Mesenchymal stem cell (in vitro differentiated cells and primary cell): ENCODE data around the gene GSTT2.
"Not testable (repeated sequence)": the region's sequence is repeated elsewhere in the genome, so short reads cannot be mapped to it uniquely, and the experiment has no call there.

ENCODE experiments used
- DNase-seq: peaks from one replicate; pipeline ENCODE4 v3.0.0-alpha.2; 2013
- H2AFZ ChIP-seq: one replicate; pipeline ENCODE4 v1.6.1; 2013; ENCODE audit warnings: low read depth, mild to moderate bottlenecking, control low read depth, inconsistent platforms, low read length, moderate library complexity
- H2AK5ac ChIP-seq: 2 replicates; pipeline ENCODE4 v1.6.1; 2013; ENCODE audit warnings: low read length, moderate library complexity, mild to moderate bottlenecking, inconsistent platforms; ENCODE audit not compliant: severe bottlenecking
- H2BK120ac ChIP-seq: one replicate; pipeline ENCODE4 v1.6.1; 2013; ENCODE audit warnings: low read depth, mild to moderate bottlenecking, inconsistent platforms, low read length, moderate library complexity
- H2BK12ac ChIP-seq, 2 experiments: one replicate each; pipeline ENCODE4 v1.6.1; 2013; ENCODE audit warnings: inconsistent platforms in 2 of 2, low read length in 2 of 2, mild to moderate bottlenecking in 2 of 2, moderate library complexity in 2 of 2, control low read depth in 1 of 2
- H2BK15ac ChIP-seq: one replicate; pipeline ENCODE4 v1.6.1; 2013; ENCODE audit warnings: mild to moderate bottlenecking, low read depth, inconsistent platforms; ENCODE audit not compliant: poor library complexity, severe bottlenecking
- H2BK5ac ChIP-seq: 2 replicates; pipeline ENCODE4 v1.6.1; 2013; ENCODE audit warnings: low read depth, mild to moderate bottlenecking, low read length, control low read depth, inconsistent platforms; ENCODE audit not compliant: poor library complexity, severe bottlenecking
- H3K14ac ChIP-seq, 2 experiments: one replicate each; pipeline ENCODE4 v1.6.1; 2013; ENCODE audit warnings: inconsistent platforms in 2 of 2, low read length in 2 of 2, control low read depth in 1 of 2, mild to moderate bottlenecking in 1 of 2, moderate library complexity in 1 of 2
- H3K18ac ChIP-seq, 2 experiments: one replicate each; pipeline ENCODE4 v1.6.1; 2013; ENCODE audit warnings: inconsistent platforms in 2 of 2, low read length in 2 of 2, control low read depth in 1 of 2, low read depth in 1 of 2, mild to moderate bottlenecking in 1 of 2
- H3K23ac ChIP-seq, 2 experiments: one replicate each; pipeline ENCODE4 v1.6.1; 2013; ENCODE audit warnings: inconsistent platforms in 2 of 2, low read length in 2 of 2, mild to moderate bottlenecking in 2 of 2, moderate library complexity in 2 of 2, control low read depth in 1 of 2
- H3K27ac ChIP-seq: 2 replicates; pipeline ENCODE4 v1.5.1; 2013; ENCODE audit warnings: mild to moderate bottlenecking, moderate library complexity, low read length, control low read depth, inconsistent platforms; ENCODE audit not compliant: poor library complexity, severe bottlenecking
- H3K27me3 ChIP-seq, 2 experiments: 2 replicates each; pipeline versions ENCODE4 v1.6.1 to v1.7.0; 2013; ENCODE audit warnings: low read length in 2 of 2, mild to moderate bottlenecking in 2 of 2, moderate library complexity in 2 of 2, control low read depth in 1 of 2, inconsistent platforms in 1 of 2; ENCODE audit not compliant: control insufficient read depth in 1 of 2, insufficient read depth in 1 of 2
- H3K36me3 ChIP-seq, 2 experiments: 2 replicates each; pipeline versions ENCODE4 v1.6.1 to v1.7.0; 2013; ENCODE audit warnings: low read length in 2 of 2, control low read depth in 1 of 2, inconsistent platforms in 1 of 2, low read depth in 1 of 2, mild to moderate bottlenecking in 1 of 2; ENCODE audit not compliant: insufficient read depth in 2 of 2, control insufficient read depth in 1 of 2
- H3K4ac ChIP-seq, 2 experiments: one replicate each; pipeline ENCODE4 v1.6.1; 2013; ENCODE audit warnings: inconsistent platforms in 2 of 2, low read length in 2 of 2, mild to moderate bottlenecking in 2 of 2, moderate library complexity in 2 of 2, control low read depth in 1 of 2, low read depth in 1 of 2
- H3K4me1 ChIP-seq: 2 replicates; pipeline ENCODE4 v1.6.1; 2013; ENCODE audit warnings: low read depth, low read length, control low read depth; ENCODE audit not compliant: control insufficient read depth, insufficient read depth
- H3K4me2 ChIP-seq: 2 replicates; pipeline ENCODE4 v1.6.1; 2013; ENCODE audit warnings: low read length, mild to moderate bottlenecking, inconsistent platforms; ENCODE audit not compliant: poor library complexity, severe bottlenecking
- H3K4me3 ChIP-seq, 2 experiments: 2 replicates each; pipeline versions ENCODE4 v1.5.1 to v1.7.0; 2013; ENCODE audit warnings: low read length in 2 of 2, mild to moderate bottlenecking in 2 of 2, control low read depth in 1 of 2, low read depth in 1 of 2; ENCODE audit not compliant: insufficient read depth in 1 of 2
- H3K79me1 ChIP-seq: replicated peaks from 2 replicates; pipeline ENCODE4 v1.6.1; 2013; ENCODE audit warnings: mild to moderate bottlenecking, control low read depth, low read length, inconsistent platforms; ENCODE audit not compliant: poor library complexity, severe bottlenecking
- H3K9ac ChIP-seq: 2 replicates; pipeline ENCODE4 v1.7.0; 2013; ENCODE audit warnings: mild to moderate bottlenecking, low read length, moderate library complexity
- H3K9me3 ChIP-seq: 2 replicates; pipeline ENCODE4 v1.7.0; 2013; ENCODE audit warnings: mild to moderate bottlenecking, low read length; ENCODE audit not compliant: control insufficient read depth
- H4K8ac ChIP-seq: one replicate; pipeline ENCODE4 v1.6.1; 2013; ENCODE audit warnings: inconsistent platforms, mild to moderate bottlenecking, low read length, moderate library complexity
- H4K91ac ChIP-seq: one replicate; pipeline ENCODE4 v1.6.1; 2013; ENCODE audit warnings: mild to moderate bottlenecking, low read length, inconsistent platforms
- WGBS: methylation state at CpG from one replicate; pipeline ENCODE4 v1.1.7; 2013; ENCODE audit warnings: mixed read lengths; 5-methylcytosine and 5-hydroxymethylcytosine counted together

GSTT2 gene

DNA sequence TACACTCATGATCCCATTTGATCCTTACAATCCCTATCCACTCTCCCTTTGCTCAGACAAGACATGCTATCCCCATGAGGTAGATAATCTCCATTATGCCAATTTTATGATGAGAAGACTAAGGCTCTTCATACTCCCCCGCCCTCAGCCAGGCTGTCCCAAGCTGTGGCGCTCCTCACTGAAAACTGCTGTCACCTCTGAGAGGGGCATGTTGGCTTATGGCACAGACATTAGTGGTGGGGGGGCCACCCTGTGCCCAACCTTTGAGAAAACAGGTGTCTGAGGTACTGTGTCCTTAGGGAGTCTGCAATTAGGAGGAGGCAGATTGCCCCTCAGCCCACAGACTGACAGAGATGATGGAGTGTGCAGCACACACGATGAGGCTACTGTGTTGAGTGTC is 10.9 kb upstream of the GSTT2 start:
- Histone ChIP-seq H3K4ac (no peak overlapping the region), H3K9ac (no peak overlapping the region), H3K36me3 (peaks cover 29 to 31% of the 10 kb centered on the region in 2 experiments), H3K23ac (no peak overlapping the region), H3K4me2 (no peak overlapping the region), H2BK5ac (no peak overlapping the region), H2BK120ac (no peak overlapping the region), H2BK15ac (no peak overlapping the region), H3K27ac (no peak overlapping the region), H3K4me3 (no peak overlapping the region), H4K8ac (no peak overlapping the region), H2AK5ac (no peak overlapping the region), H4K91ac (no peak overlapping the region), H3K14ac (no peak overlapping the region), H3K27me3 (no peaks in the 10 kb centered on the region), H3K4me1 (peaks cover 7% of the 10 kb centered on the region), H3K79me1 (peaks cover 10% of the 10 kb centered on the region), H3K9me3 (no peaks in the 10 kb centered on the region), H2AFZ (no peak overlapping the region), H2BK12ac (no peak overlapping the region), H3K18ac (no peak overlapping the region)
- DNase-seq = no peak
- WGBS = 97% methylated on average over 3 of the region's 3 CpGs

DNA sequence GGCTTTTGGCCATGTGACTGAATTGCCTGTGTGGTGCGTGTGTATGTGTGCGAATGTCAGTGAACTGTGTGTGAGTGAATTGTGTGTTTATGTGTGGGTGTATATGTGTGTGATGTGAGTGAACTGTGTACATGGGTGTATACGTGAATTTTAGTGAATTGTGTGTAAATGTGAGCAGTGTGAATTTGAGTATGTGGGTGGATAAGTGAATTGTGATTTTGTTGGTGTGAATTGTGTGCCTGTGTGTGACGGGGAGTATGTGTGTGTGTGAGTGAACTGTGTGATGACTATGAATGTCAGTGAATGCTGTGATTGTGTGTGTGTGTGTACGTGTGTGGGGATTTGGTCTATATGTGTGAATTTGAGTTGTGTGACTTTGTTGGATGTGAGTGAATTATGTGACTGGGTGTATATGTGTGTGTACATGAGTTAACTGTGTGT is 9.7 kb upstream of the GSTT2 start:
- H3K4me1 ChIP-seq = peaks cover 7% of the 10 kb centered on the region
- H4K91ac ChIP-seq = no peak overlapping the region
- H2BK12ac ChIP-seq = no peak overlapping the region
- H3K14ac ChIP-seq = no peak overlapping the region
- WGBS = 96% methylated on average over 5 of the region's 5 CpGs
- no peak overlapping the region for H3K27ac ChIP-seq
- no peak overlapping the region for H2BK15ac ChIP-seq
- H3K9me3 ChIP-seq = no peaks in the 10 kb centered on the region
- no peak overlapping the region for H2BK120ac ChIP-seq
- H2AK5ac ChIP-seq = no peak overlapping the region
- DNase-seq = no peak
- H3K79me1 ChIP-seq = peaks cover 10% of the 10 kb centered on the region
- H3K9ac ChIP-seq = no peak overlapping the region
- H3K4me2 ChIP-seq = no peak overlapping the region
- H2BK5ac ChIP-seq = no peak overlapping the region
- no peak overlapping the region for H3K18ac ChIP-seq
- no peak overlapping the region for H3K23ac ChIP-seq
- H4K8ac ChIP-seq = no peak overlapping the region
- no peak overlapping the region for H2AFZ ChIP-seq
- H3K27me3 ChIP-seq = no peaks in the 10 kb centered on the region
- H3K4ac ChIP-seq = no peak overlapping the region
- H3K4me3 ChIP-seq = no peak overlapping the region
- H3K36me3 ChIP-seq = peaks cover 29 to 31% of the 10 kb centered on the region in 2 experiments

DNA sequence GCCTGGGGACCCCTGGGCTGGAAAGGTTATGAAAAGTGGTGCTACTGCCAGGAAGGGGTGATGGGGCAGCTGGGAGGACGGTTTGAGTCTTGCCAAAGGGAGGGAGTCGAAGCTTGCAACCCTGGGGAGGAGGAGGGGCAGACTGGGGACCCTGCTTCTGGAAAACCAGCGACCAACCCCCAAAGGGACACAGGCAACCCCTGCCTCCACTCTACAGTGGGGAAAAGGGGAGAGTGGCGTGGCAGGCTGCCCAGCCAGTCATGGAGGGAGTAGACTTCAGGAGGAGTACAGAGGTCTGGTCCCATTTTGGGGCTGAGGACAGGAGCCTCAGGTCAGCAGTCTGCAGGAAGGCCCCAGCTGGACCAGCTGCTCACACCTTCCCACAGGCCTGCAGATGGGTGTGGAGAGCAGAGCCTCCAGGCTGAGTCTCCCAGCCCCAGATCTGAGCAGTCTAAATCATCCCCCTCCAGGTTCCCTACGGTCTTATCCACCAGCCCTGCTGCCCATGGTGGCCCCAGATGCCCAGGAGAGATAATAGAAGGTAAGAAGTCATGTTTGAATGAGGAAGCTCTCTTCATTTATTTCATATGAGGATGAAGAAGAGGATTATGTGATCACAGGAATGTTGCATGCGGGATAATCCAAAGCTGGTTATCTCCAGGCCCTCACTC is 9.0 kb upstream of the GSTT2 start:
- Histone ChIP-seq H3K79me1 (peaks cover 10% of the 10 kb centered on the region), H2BK5ac (no peak overlapping the region), H2BK120ac (no peak overlapping the region), H4K91ac (no peak overlapping the region), H3K4me2 (no peak overlapping the region), H3K36me3 (peaks cover 29 to 31% of the 10 kb centered on the region in 2 experiments), H2AK5ac (no peak overlapping the region), H4K8ac (no peak overlapping the region), H2AFZ (peak overlapping the region; percentile 19), H2BK12ac (no peak overlapping the region), H3K4ac (no peak overlapping the region), H3K9me3 (no peaks in the 10 kb centered on the region), H3K27ac (no peak overlapping the region), H3K27me3 (no peaks in the 10 kb centered on the region), H3K4me3 (no peak overlapping the region), H3K23ac (no peak overlapping the region), H3K4me1 (peaks cover 7% of the 10 kb centered on the region), H3K9ac (no peak overlapping the region), H3K18ac (no peak overlapping the region), H3K14ac (peak overlapping the region in 1 of 2 experiments; percentile 14), H2BK15ac (no peak overlapping the region)
- 85% methylated on average over 4 of the region's 6 CpGs for WGBS
- no peak for DNase-seq

DNA sequence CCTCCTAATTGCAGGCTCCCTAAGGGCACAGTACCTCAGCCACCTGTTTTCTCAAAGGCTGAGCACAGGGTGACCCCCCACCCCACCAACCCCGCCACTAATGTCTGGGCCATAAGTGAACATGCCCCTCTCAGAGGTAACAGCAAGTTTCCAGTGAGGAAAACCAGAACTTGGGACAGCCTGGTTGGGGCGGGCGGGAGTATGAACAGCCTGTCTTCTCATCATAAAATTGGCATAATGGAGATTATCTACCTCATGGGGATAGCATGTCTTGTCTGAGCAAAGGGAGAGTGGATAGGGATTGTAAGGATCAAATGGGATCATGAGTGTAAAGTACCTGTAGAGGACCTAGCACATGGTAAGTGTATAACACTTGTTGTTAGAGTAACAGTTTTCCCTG is 8.0 kb upstream of the GSTT2 start:
- H3K27me3 ChIP-seq, H4K91ac ChIP-seq, H3K9me3 ChIP-seq, H2BK120ac ChIP-seq, H2BK5ac ChIP-seq, H3K9ac ChIP-seq, H2BK12ac ChIP-seq, H3K18ac ChIP-seq, DNase-seq, H2AFZ ChIP-seq, H3K23ac ChIP-seq, H3K4me3 ChIP-seq, H3K27ac ChIP-seq, H3K14ac ChIP-seq, H2AK5ac ChIP-seq, H3K4me1 ChIP-seq, H4K8ac ChIP-seq, H3K4me2 ChIP-seq, H2BK15ac ChIP-seq, H3K4ac ChIP-seq: not testable (repeated sequence)
- WGBS = 100% methylated on average over 3 of the region's 3 CpGs
- H3K36me3 ChIP-seq = peaks cover 29 to 31% of the 10 kb centered on the region in 2 experiments
- H3K79me1 ChIP-seq = peaks cover 10% of the 10 kb centered on the region
